Stimulated activated CD8-positive, alpha-beta memory T cell treated with anti-CD3 and anti-CD28 coated beads, Interleukin-2, amount 100 ng/mL, for 48 hours (primary cell): ENCODE data around the gene PSMG4.

Source experiments
- DNase-seq, 2 donors: peaks; one replicate each; pipeline ENCODE4 v3.0.0-alpha.2; 2020; ENCODE audit warnings: low read depth in 2 of 2

The PSMG4 gene

GRCh38 chr6:3258720-3259490 lies at the start of gene PSMG4:
TSS of gene PSMG4 (plus strand) at chr6:3258947. CDS start at chr6:3259023, 76 bp downstream.
- peak; percentile 94 to 95 for DNase-seq

GRCh38 chr6:3209114-3210023 lies 49.4 kb upstream of the PSMG4 start:
- DNase-seq, result peak; percentile 33 to 48

DNA sequence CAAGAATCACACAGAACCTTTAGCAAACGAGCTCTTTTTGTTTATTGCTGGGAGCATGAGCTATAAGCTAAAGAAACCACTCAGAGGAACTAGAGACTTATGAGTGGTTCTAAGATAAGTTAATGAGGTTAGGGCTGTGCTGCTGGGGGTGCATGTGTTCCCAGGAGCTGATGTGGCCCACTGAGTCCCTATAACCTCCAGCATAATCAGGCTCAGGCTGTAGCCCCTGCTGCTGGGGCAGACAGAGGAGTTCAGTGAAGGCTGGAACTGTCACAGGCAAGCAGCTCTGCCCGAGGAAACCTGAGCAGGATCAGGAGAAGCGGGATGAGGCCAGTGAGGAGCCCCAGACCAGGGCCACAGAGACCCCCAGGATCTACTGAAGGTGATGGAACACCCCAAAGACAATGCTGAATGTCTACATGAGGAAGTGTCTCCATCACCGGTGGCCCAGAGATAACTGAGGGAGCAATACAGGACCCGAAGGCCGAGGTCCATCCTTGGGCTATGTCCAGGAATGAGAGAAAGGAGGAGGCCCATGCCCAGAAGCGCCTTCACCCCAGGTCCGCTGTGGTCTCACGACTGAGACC lies 48.6 kb upstream of the PSMG4 start:
- no peak for DNase-seq

GRCh38 chr6:3211681-3212080 lies 47.1 kb upstream of the PSMG4 start:
- no peak for DNase-seq

- no peak for DNase-seq
These were observed 46.5 kb upstream of the PSMG4 start for GRCh38 chr6:3212261-3212660.

DNA sequence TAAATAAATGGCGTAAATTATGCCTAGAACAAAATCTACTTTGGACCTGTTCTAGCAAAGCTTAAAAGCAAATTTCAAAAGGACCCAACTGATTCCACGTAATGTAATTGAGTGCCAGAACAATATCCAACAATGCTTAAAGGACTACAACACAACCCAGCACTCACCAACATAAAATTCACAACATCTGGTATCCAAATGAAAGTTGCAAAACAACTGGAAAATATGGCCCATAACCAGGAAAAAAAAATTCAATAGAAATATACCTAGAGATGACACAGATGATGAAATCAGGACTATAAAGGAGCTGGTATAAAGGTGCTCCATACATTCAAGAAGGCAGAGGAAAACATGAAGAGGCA lies 45.4 kb upstream of the PSMG4 start:
- no peak for DNase-seq

DNA sequence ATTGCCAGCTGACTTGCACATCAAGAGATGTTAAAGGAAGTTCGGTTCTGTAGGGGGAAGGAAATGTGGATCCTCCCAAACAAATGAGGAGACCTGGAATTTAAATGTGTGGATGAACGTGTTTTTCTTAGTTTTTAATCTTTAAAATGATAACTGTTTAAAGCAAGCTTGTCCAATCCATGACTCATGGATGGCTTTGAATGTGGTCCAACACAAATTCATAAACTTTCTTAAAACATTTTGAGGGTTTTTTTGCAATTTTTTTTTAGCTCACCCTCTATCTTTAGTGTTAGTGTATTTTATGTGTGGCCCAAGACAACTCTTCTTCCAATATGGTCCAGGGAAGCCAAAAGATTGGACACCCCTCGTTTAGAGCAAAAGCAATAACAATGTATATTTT lies 43.8 kb upstream of the PSMG4 start:
- DNase-seq, result no peak

DNA sequence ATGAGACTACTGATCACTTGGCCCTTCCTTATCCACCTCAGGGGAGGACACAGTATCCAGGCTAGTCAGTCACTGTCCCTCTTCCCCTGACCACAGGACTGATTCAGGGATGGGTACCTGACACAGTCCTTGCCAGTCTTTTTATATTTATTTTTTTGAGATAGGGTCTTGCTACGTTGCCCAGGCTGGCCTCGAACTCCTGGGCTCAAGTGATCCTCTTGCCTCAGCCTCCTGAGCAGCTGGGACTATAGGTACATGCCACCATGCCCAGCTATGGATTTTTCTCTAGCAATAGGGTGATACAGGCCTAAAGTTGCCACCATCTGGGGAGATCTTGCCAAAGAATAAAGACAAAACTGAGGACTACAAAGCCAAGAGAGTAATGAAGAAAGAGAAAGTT lies 41.5 kb upstream of the PSMG4 start:
- no peak for DNase-seq

DNA sequence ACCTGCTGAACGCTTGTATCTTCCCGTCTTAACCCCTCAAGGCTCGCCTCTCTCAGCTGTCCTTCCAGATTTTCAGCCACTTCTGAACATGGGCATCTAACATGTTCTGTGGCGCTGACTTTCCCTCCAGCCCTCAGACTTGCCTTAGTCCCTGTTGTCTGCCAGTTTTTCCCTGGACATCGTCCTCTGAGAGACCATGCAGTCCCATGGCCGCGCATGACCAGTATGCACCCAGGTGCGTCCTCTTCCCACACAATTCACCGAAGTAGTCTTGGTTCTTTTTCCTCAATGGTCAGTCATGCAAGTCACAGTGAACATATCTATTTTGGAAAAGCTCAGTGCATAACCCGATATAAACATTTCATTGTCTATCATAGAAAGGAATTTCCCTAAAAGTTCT lies 40.5 kb upstream of the PSMG4 start:
- no peak for DNase-seq

GRCh38 chr6:3220366-3220765 lies 38.4 kb upstream of the PSMG4 start:
- DNase-seq, result no peak

GRCh38 chr6:3221578-3221977 lies 37.2 kb upstream of the PSMG4 start:
- DNase-seq, result no peak

DNA sequence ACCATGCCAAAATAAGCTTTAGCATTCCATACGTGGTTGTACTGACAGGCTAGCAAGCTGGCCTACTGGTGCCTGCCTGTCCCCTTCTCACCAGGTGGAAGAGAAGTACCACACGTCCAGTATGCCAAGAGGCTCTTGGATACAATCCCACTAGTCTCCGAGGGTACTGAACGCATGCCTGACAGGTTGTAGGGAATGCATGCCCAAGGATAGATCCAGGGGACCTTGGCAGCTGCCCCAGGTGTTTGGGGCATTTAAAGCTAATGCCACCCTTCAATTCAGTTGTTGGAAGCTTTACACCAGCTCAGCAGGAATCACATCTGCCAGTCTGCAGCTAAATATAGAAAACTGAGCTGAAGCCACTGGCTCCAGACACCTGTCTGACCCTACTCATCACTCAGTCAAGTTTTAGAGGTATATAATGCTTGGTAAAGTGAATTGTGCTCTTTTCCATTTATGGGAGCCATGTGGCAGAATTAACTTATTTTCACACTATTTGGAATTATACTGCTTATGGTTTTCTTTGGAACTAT lies 36.2 kb upstream of the PSMG4 start:
- no peak for DNase-seq

DNA sequence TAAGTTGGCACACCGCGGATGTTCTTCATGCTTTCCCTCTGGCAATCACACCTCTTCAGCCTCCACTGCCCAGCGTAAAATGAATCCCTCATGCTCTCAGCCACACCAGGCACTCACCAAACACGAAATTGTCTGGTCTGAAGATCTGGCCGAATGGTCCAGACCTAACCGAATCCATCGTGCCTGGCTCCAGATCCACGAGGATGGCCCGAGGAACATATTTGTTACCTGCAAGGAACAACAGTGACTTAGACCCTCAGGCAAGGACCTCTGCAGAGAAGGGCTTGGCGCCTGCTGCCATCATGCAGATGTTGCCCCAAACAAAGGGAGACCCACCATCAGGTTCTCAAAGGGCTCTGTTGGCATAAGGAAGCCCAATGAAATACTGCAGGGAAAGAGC lies 32.7 kb upstream of the PSMG4 start:
- no peak for DNase-seq

DNA sequence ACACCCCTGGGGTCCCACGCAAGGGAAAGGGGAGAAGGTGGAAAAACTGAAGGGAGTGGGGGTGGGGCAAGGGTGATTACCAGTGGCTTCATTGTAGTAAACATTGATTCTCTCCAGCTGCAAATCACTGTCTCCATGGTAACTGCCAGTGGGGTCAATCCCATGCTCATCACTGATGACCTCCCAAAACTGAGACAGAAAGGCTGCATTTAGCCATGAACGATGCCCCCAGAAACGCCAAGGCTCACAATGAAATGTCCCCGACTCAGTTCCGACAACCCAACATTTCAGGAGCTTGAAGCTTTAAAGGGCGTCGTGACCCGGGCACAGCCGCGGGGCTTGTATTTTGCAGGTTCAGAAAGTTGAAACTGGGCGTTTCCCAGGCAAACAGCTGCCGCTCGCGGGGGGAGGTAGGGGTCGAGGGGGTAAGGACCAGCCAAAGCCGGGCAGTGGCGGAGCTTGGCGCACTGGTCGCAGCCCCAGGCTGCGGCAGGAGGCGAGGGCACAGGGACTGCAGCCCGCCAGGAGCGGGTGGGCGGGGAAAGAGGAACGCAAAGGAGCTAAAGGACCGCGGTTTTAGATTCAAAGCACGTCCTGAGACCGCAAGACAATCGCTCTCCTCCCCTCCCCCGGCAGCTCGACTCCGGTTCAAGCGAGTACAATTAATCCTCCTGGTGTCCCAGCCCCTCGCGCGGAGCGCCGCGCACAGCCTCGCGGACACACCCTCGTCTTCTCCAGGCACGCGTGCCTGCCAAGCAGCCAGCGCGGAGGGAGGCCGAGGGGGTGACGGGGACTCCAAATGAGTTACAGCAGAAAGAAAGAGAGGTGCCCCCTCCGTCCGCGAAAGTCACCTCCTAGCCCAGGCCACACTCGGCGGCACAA lies 32.0 kb upstream of the PSMG4 start:
- no peak for DNase-seq

GRCh38 chr6:3227363-3228045 lies 31.2 kb upstream of the PSMG4 start, which contains the start of gene TUBB2B:
TSS of gene TUBB2B (minus strand) at chr6:3227653. CDS start at chr6:3227543, 110 bp downstream.
- DNase-seq, result no peak

DNA sequence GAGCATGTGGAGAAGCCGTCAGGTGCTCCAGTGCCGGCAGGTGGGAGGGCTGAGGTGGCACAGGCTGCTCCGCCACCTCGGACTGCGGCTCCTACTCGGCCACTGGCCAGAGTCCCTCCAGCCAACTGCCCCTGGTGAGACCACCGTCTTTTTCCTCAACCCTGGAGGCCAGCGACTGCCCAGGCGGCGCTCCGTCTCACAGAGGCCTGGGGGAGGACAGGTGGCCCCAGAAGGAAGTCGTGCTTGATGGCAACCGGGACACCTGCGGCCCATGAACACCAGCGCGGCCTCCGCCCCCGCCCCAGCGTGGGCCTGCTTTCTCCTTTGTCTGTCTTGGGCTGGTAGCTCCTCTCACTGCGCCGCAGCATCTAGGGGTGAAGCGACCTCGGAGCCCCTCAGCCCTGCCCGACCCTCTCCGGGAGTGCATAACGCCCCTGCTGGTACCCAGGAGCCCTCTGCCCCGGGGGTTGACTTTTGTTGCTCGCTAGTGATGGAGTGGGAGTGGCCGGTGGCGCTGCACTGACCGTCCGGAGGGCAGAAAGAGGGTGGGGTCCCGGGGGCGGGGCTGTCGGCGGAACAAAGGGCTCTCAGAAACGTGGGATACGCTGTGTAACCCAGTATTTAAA lies 30.6 kb upstream of the PSMG4 start:
- DNase-seq, result no peak

DNA sequence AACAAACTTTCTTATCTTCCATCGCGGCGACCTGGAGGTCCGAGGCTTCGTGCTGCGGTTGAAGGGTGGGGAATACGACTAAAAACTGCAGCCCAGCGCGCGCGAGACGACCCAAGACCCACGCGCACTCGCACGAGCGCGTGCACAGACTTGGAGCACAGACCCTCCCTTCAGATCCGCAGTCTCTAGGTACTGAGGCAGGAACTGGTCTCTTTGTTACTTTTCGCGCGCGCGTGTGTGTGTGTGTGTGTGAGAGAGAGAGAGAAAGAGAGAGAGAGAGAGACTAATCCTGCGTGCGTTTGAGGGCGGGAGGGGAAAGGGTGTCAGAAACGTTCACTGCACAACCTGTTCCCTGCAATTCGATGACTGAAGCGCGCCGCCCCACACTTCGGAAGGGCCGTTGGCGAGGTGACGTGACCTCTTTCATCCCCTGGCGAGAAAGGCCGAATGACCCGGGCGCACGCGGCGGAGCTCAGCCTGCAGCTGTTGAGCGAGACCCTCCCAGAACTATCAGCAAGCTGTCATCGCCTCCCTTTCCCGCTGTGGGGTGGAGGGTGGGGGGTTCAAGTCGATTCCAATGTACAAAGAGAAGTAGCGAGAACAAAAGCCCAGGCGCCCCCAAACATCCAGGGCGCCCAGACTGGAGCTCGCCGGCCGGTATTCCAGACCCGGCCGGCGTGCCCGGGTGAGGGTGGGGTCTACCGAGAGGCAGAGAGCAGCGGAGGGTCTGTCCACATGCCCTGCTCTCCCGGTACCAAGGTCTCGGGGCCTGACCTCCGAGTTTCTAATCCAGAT lies 29.8 kb upstream of the PSMG4 start:
- DNase-seq, result no peak

DNA sequence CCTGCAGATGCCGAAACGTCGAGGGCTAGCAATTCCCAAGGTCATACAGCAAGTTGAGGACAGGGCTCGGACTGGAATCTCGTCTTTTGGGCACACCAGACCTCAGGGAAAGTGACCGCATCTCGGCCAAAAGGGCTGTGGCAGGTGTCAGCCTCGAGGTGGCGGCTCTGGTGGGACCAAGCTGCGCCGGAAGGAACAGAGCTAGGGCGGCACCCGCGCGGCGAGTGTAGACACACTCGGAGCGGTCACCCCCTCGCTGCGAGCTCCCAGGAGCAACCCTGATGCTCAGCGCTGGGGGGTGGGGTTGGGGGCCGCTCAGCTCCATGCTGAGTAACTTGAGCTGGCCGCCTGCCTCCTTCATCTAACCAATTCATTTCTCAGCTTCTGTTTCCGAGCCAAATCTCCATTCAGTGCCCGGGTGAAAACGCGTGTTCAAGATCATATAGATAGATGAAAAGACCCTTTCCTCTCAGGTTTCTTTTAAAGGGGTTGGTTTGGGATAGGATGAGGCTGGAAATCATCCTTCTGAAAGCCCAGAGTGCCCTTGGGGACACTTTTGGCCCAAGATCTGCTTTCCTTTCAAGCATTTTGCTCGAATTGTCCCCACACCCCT lies 29.1 kb upstream of the PSMG4 start:
- DNase-seq, result no peak
